CD14-positive monocyte (primary cell): ENCODE results near the gene DIMT1. TPM values are rescaled to one million over a fixed set of nuclear protein-coding genes. Genes with fewer than 3 reads are reported as not detected.

Experiments
- DNase-seq, 3 donors: peaks; one replicate each; pipeline ENCODE4 v3.0.0-alpha.2; 2011 to 2022
- H2AFZ ChIP-seq: 2 replicates; pipeline ENCODE4 v1.6.0; 2012; ENCODE audit warnings: mild to moderate bottlenecking, low read depth, low read length, inconsistent platforms; ENCODE audit not compliant: insufficient read depth, poor library complexity, severe bottlenecking
- H3K27ac ChIP-seq, 2 donors: 1 replicate in 1 of 2; 2 replicates in 1 of 2; pipeline ENCODE4 v1.5.1; 2012 to 2013; ENCODE audit warnings: low read length in 2 of 2, control low read depth in 1 of 2, inconsistent platforms in 1 of 2, low read depth in 1 of 2, mild to moderate bottlenecking in 1 of 2
- H3K27me3 ChIP-seq, 2 donors: one replicate each; pipeline versions ENCODE4 v1.6.0 to v1.6.1; 2011 to 2013; ENCODE audit warnings: low read length in 2 of 2; ENCODE audit not compliant: control insufficient read depth in 2 of 2, insufficient read depth in 2 of 2
- H3K36me3 ChIP-seq, 2 donors: replicated peaks in 1 of 2; 1 replicate in 1 of 2; 2 replicates in 1 of 2; pipeline versions ENCODE4 v1.5.1 to v1.6.1; 2012 to 2013; ENCODE audit warnings: low read length in 2 of 2, control low read depth in 1 of 2, inconsistent platforms in 1 of 2, mild to moderate bottlenecking in 1 of 2; ENCODE audit not compliant: insufficient read depth in 2 of 2, control insufficient read depth in 1 of 2
- H3K4me1 ChIP-seq, 2 donors: 1 replicate in 1 of 2; 2 replicates in 1 of 2; pipeline versions ENCODE4 v1.5.1 to v1.6.1; 2012 to 2013; ENCODE audit warnings: low read length in 2 of 2, control low read depth in 1 of 2, inconsistent platforms in 1 of 2, mild to moderate bottlenecking in 1 of 2, moderate library complexity in 1 of 2; ENCODE audit not compliant: insufficient read depth in 2 of 2, control insufficient read depth in 1 of 2
- H3K4me2 ChIP-seq: replicated peaks from 2 replicates; pipeline ENCODE3; 2012; ENCODE audit warnings: low read length, moderate library complexity, mild to moderate bottlenecking; ENCODE audit not compliant: poor library complexity, severe bottlenecking; ENCODE audit errors: extremely low read depth
- H3K4me3 ChIP-seq, 3 experiments: fragments of 200-600 bp in 1 of 3; sonication (generic) in 1 of 3; replicated peaks in 1 of 3; 1 replicate in 2 of 3; 2 replicates in 1 of 3; pipeline ENCODE4 v1.5.1; 2011 to 2013; ENCODE audit warnings: low read length in 3 of 3, mild to moderate bottlenecking in 3 of 3, control low read depth in 2 of 3, low read depth in 2 of 3, inconsistent platforms in 1 of 3, moderate library complexity in 1 of 3
- H3K79me2 ChIP-seq: 2 replicates; pipeline ENCODE4 v1.6.0; 2012; ENCODE audit warnings: mild to moderate bottlenecking, control low read depth, inconsistent platforms, low read length, moderate library complexity; ENCODE audit not compliant: insufficient read depth
- H3K9ac ChIP-seq: 2 replicates; pipeline ENCODE4 v1.6.0; 2017; ENCODE audit warnings: low read length, mild to moderate bottlenecking; ENCODE audit not compliant: insufficient read depth, poor library complexity, severe bottlenecking
- H3K9me3 ChIP-seq, 2 donors: replicated peaks in 1 of 2; 1 replicate in 1 of 2; 2 replicates in 1 of 2; pipeline versions ENCODE4 v1.5.1 to v1.6.1; 2012 to 2013; ENCODE audit warnings: low read length in 2 of 2, control low read depth in 1 of 2; ENCODE audit not compliant: control insufficient read depth in 1 of 2, insufficient read depth in 1 of 2
- H4K20me1 ChIP-seq: 2 replicates; pipeline ENCODE4 v1.6.0; 2012; ENCODE audit warnings: mild to moderate bottlenecking, low read length, control low read depth, moderate library complexity; ENCODE audit not compliant: insufficient read depth
- H3K27ac Mint-ChIP-seq, 7 donors: one replicate each; pipeline ENCODE4 v1.8.0; 2020; ENCODE audit warnings: mild to moderate bottlenecking in 7 of 7, mixed read lengths in 7 of 7, moderate library complexity in 6 of 7, inconsistent platforms in 2 of 7
- H3K27me3 Mint-ChIP-seq, 3 donors: one replicate each; pipeline ENCODE4 v1.8.0; 2021 to 2022; ENCODE audit warnings: low read depth in 3 of 3, mild to moderate bottlenecking in 3 of 3, mixed read lengths in 3 of 3, moderate library complexity in 3 of 3, inconsistent platforms in 1 of 3
- H3K36me3 Mint-ChIP-seq, 2 donors: one replicate each; pipeline ENCODE4 v1.8.0; 2020; ENCODE audit warnings: mixed read lengths in 2 of 2, inconsistent platforms in 1 of 2, mild to moderate bottlenecking in 1 of 2
- H3K4me1 Mint-ChIP-seq: one replicate; pipeline ENCODE4 v1.8.0; 2020; ENCODE audit warnings: mild to moderate bottlenecking, mixed read lengths
- H3K4me3 Mint-ChIP-seq, 2 donors: one replicate each; pipeline ENCODE4 v1.8.0; 2020; ENCODE audit warnings: mild to moderate bottlenecking in 2 of 2, mixed read lengths in 2 of 2, moderate library complexity in 1 of 2
- H3K9me3 Mint-ChIP-seq, 7 donors: one replicate each; pipeline ENCODE4 v1.8.0; 2020 to 2022; ENCODE audit warnings: mixed read lengths in 7 of 7, mild to moderate bottlenecking in 6 of 7, moderate library complexity in 6 of 7, inconsistent platforms in 2 of 7
- WGBS: methylation state at CpG from one replicate; pipeline ENCODE4 v1.1.5; 2013; ENCODE audit warnings: missing lambda C conversion rate; ENCODE audit not compliant: insufficient coverage; 5-methylcytosine and 5-hydroxymethylcytosine counted together
- intact Hi-C, 2 donors: fragments of 100-400 bp; cut with micrococcal nuclease; formaldehyde crosslinking; loops; one replicate each; pipeline versions ENCODE4 v1.15.0 to v1.15.1; 2023
- polyA plus RNA-seq, 3 donors: library from polyadenylated mRNA; depleted of rRNA in 1 of 3; unstranded in 2 of 3; stranded (reverse) in 1 of 3; fragments of 300-500 nt in 2 of 3; fragments of >200 nt in 1 of 3; fragmentation: Illumina TruSeq in 2 of 3; gene quantifications; 1 replicate in 2 of 3; 2 replicates in 1 of 3; pipeline ENCODE4 v1.2.3, GENCODE V29; 2012 to 2021
- TF ChIP-seq, protein P1 (sequence below): fragments of 200-600 bp; IDR thresholded peaks from one replicate; pipeline ENCODE4 v1.8.0; 2022; ENCODE audit warnings: antibody characterized with exemption, mild to moderate bottlenecking

Gene DIMT1
- polyA plus RNA-seq, 3 donors: 10.1 to 27.6 (median 25.1) TPM

DNA sequence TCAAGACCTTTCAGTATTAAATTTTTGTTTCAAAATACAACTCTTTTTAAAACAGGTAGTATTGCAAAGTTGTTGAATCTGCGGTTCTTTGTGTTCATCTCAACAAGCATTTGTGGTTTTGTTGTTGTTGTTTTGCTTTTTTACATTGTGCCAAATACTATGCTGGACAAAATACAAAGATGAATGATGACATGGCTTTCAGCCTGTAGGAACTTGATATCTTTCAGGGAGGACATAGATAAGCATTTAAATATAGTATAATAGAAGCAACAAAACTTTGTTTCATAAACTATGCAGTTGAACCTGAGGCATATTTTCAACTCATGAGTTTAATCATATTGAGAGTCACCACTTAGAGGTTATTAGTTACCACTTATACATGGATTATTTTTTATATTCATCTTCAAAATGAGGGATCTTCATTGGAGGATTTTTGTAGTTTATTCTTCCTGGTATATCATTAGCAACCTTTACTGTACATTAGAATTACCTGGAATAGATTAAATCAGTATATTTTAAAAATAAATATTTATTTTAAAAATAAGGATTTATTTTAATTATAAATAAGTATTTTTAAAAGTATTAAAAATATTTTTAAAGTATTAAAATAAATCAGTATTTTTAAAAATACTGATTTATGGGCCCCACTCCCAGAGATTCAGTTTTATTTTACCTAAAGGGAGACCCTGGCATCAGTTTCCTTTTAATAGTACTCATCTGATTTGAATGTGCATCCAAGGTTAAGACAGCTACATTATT is 54.8 kb downstream of the DIMT1 start:
- H3K36me3 ChIP-seq: peaks cover 36 to 64% of the 10 kb centered on the region in 2 donors
- no peak overlapping the region for H2AFZ ChIP-seq
- Mint-ChIP-seq H3K4me1 (no peaks in the 10 kb centered on the region), H3K9me3 (no peaks in the 10 kb centered on the region), H3K27me3 (peaks cover 0 to 3% (median 0%) of the 10 kb centered on the region in 3 donors), H3K4me3 (no peak overlapping the region), H3K27ac (no peak overlapping the region), H3K36me3 (peaks cover 29 to 39% of the 10 kb centered on the region in 2 donors)
- H3K4me1 ChIP-seq: no peaks in the 10 kb centered on the region
- no peak overlapping the region for H3K4me3 ChIP-seq
- no peak overlapping the region for H3K9ac ChIP-seq
- H4K20me1 ChIP-seq: no peaks in the 10 kb centered on the region
- H3K4me2 ChIP-seq: no peak overlapping the region
- peaks cover 29% of the 10 kb centered on the region for H3K79me2 ChIP-seq
- no peaks in the 10 kb centered on the region for H3K9me3 ChIP-seq
- DNase-seq: no peak
- TF ChIP-seq, protein P1, sequence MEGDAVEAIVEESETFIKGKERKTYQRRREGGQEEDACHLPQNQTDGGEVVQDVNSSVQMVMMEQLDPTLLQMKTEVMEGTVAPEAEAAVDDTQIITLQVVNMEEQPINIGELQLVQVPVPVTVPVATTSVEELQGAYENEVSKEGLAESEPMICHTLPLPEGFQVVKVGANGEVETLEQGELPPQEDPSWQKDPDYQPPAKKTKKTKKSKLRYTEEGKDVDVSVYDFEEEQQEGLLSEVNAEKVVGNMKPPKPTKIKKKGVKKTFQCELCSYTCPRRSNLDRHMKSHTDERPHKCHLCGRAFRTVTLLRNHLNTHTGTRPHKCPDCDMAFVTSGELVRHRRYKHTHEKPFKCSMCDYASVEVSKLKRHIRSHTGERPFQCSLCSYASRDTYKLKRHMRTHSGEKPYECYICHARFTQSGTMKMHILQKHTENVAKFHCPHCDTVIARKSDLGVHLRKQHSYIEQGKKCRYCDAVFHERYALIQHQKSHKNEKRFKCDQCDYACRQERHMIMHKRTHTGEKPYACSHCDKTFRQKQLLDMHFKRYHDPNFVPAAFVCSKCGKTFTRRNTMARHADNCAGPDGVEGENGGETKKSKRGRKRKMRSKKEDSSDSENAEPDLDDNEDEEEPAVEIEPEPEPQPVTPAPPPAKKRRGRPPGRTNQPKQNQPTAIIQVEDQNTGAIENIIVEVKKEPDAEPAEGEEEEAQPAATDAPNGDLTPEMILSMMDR: no peak
- H3K27me3 ChIP-seq: no peaks in the 10 kb centered on the region
- H3K27ac ChIP-seq: no peak overlapping the region
- no CpG with 5 or more reads among the region's 1 CpG for WGBS
- intact Hi-C loops: no loop called here

DNA sequence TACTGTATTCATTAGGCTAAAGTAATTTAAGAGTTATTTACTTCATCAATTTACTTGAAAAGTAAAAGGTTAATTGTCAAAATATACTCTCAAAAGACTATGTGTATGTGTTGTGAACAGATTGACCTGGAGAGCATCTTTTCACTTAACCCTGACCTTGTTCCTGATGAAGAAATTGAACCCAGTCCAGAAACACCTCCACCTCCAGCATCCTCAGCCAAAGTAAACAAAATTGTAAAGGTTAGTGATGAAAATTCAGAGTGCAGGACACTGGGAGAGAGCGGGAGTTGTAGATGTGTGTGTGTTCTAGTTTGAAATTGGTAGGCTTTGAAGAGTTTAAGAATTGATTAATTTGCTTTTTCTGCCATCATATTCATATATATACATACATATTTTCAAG is 55.8 kb downstream of the DIMT1 start:
- H4K20me1 ChIP-seq: peaks cover 6% of the 10 kb centered on the region
- H3K4me1 Mint-ChIP-seq: peaks cover 2% of the 10 kb centered on the region
- H3K27me3 ChIP-seq: no peaks in the 10 kb centered on the region
- intact Hi-C loops: no loop called here
- no CpG with 5 or more reads among the region's 1 CpG for WGBS
- no peaks in the 10 kb centered on the region for H3K9me3 ChIP-seq
- no peak overlapping the region for H3K4me3 Mint-ChIP-seq
- H3K4me2 ChIP-seq: no peak overlapping the region
- H3K27ac Mint-ChIP-seq: no peak overlapping the region
- peaks cover 32 to 58% of the 10 kb centered on the region in 2 donors for H3K36me3 ChIP-seq
- peaks cover 38% of the 10 kb centered on the region for H3K79me2 ChIP-seq
- DNase-seq: no peak
- no peak overlapping the region for H3K27ac ChIP-seq
- no peaks in the 10 kb centered on the region for H3K9me3 Mint-ChIP-seq
- H2AFZ ChIP-seq: no peak overlapping the region
- H3K27me3 Mint-ChIP-seq: peaks cover 0 to 3% (median 0%) of the 10 kb centered on the region in 3 donors
- H3K9ac ChIP-seq: no peak overlapping the region
- TF ChIP-seq, protein P1: no peak
- H3K36me3 Mint-ChIP-seq: peaks cover 26 to 41% of the 10 kb centered on the region in 2 donors
- H3K4me1 ChIP-seq: no peaks in the 10 kb centered on the region
- H3K4me3 ChIP-seq: no peak overlapping the region
